Measurements from ENCODE around the gene IFITM2.
"Not testable (repeated sequence)": the region's sequence is repeated elsewhere in the genome, so short reads cannot be mapped to it uniquely, and the experiment has no call there.

IFITM2 gene

GRCh38 chr11:311013-311748, 3.6 kb downstream of the IFITM2 start:
- DNase-seq = not testable (repeated sequence)

GRCh38 chr11:312092-312816, 4.6 kb downstream of the IFITM2 start:
- DNase-seq = no peak

GRCh38 chr11:313304-313786, 5.7 kb downstream of the IFITM2 start:
- DNase-seq = no peak

- DNase-seq = peak; percentile 77
Observed at GRCh38 chr11:313787-314553, 6.4 kb downstream of the IFITM2 start, which contains the start of gene IFITM1. TSS of gene IFITM1 (plus strand) at chr11:314040. CDS start at chr11:314171, 131 bp downstream.

GRCh38 chr11:314554-314875, 6.9 kb downstream of the IFITM2 start:
- DNase-seq = not testable (repeated sequence)

GRCh38 chr11:315051-315481, 7.5 kb downstream of the IFITM2 start:
- DNase-seq = no peak

- no peak for DNase-seq
Observed at GRCh38 chr11:315516-315994, 7.9 kb downstream of the IFITM2 start.

GRCh38 chr11:316031-316701, 8.6 kb downstream of the IFITM2 start:
- no peak for DNase-seq

GRCh38 chr11:316891-317301, 9.3 kb downstream of the IFITM2 start:
- no peak for DNase-seq

GRCh38 chr11:317668-318404, 10.2 kb downstream of the IFITM2 start:
- not testable (repeated sequence) for DNase-seq

GRCh38 chr11:318405-319120, 10.9 kb downstream of the IFITM2 start:
- DNase-seq = not testable (repeated sequence)

GRCh38 chr11:319121-319887, 11.7 kb downstream of the IFITM2 start:
- not testable (repeated sequence) for DNase-seq

- DNase-seq = not testable (repeated sequence)
Observed at GRCh38 chr11:319888-320273, 12.3 kb downstream of the IFITM2 start.

GRCh38 chr11:324156-324555, 16.5 kb downstream of the IFITM2 start:
- DNase-seq = no peak

GRCh38 chr11:324593-325517, 17.2 kb downstream of the IFITM2 start:
- DNase-seq = not testable (repeated sequence)

GRCh38 chr11:325796-326591, 18.4 kb downstream of the IFITM2 start:
- no peak for DNase-seq

GRCh38 chr11:326592-326841, 18.9 kb downstream of the IFITM2 start:
- no peak for DNase-seq

GRCh38 chr11:326842-327580, 19.4 kb downstream of the IFITM2 start:
- DNase-seq = peak; percentile 88
